GM19023 (cell line): Measurements from ENCODE around the gene NVL.
A peak's percentile ranks its signal among the peaks of the same experiment; 100 is the strongest.
"Not testable (repeated sequence)": the region's sequence is repeated elsewhere in the genome, so short reads cannot be mapped to it uniquely, and the experiment has no call there.

Experiments
- ATAC-seq: cut with Tn5 transposase; IDR thresholded peaks from one replicate; pipeline ENCODE4 v1.9.1; 2021; ENCODE audit warnings: mild to moderate bottlenecking, moderate library complexity; ENCODE audit not compliant: unreplicated experiment

The NVL gene

DNA sequence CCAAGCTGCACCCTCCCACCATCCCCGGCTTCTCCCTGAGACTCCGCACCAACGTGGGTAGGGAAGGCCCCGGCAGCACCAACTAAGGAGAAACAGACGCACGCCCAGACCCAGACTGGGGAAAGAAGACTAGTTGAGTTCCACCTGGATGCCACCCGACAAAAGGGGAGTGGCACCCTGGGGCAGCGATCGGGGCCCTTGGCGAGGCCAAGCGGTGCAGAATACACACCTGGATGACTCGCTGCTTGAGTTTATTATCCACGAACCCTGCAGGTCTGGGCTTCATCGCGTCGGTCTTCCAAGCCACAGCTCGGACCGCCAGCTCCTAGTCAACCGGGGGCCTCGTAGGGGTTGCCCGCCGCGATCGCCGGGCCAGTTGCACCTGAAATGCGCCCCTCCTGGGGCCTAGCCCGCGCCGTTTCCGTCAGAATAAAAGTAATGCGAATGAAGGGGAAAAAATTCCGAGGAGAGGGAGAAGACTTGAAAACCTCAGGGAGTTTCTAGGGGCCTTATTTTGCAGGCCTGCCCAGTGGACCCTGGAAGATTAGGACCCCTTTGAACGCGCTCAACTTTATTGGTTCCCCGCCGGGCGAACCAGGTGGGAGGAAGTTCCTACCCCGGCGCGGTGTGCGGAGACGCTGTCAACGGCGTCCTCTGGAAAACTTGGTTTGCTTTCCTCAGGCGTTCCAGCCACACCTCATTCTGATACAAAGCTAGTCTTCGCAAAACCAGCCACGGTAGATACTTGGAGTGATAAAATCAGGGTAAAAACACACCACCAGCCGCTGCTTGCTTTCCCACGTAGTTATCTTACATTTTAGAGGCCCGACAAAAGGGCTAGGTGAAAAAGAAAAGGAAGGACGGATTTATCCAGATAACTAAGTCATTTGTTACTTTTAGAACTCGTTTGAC, at the start of gene NVL:
NVL (minus strand) TSS at position 331 of the 912 bp plus-strand sequence; CDS start at position 286, 45 bp downstream.
- peak; percentile 86 for ATAC-seq

DNA sequence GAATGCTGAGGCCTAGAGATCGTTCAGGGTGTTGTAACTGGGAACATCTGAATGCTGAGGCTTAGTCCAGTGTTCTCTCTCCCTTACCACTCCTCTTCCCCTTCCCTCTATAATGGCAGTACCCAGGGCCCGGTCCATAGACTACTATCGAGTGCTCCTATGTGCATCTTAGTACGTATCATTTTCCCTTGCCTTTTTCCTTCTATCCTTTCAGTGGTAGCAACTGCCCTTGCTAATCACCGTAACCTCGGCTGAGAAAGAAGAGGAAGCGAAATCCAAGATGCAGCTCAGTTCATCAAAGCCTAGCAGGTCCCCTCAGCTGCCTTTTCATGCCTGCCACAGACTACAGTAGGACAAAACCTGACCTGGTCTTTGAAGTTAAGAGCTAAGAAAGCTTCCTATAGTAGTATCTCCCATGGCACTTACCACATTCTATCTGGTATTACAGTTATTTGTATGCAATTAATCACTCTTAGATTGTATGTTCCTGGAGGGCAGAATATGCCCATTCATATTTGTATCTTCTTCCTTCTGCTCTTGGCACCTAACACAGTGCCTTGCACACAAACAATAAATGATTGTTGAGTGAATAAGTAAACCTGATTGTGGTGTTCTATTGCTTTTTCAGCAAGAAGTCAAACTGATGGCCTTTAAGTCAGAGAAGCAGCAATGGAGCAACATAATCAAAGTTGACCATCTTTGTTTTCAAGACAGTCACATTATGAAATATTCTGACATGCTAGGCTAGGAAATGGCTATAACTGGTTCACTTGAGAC, 49.1 kb upstream of the NVL start:
- ATAC-seq, result peak; percentile 43

DNA sequence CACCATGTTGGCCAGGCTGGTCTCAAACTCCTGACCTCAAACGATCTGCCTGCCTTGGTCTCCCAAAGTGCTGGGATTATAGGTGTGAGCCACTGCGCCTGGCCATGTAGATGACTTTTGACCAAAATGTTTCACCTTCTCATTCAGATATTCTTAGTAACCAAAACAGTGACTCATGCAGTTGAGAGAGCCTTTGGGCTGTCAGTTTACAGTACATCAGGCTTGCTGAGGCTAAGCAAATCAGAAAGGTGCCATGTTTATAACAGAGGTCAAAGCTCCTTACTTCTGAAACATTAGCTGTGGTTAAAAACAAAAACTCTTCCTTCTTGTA, 47.7 kb upstream of the NVL start:
- peak; percentile 54 for ATAC-seq

- no peak for ATAC-seq
Measured at GRCh38 chr1:224375059-224375458, 45.1 kb upstream of the NVL start.

DNA sequence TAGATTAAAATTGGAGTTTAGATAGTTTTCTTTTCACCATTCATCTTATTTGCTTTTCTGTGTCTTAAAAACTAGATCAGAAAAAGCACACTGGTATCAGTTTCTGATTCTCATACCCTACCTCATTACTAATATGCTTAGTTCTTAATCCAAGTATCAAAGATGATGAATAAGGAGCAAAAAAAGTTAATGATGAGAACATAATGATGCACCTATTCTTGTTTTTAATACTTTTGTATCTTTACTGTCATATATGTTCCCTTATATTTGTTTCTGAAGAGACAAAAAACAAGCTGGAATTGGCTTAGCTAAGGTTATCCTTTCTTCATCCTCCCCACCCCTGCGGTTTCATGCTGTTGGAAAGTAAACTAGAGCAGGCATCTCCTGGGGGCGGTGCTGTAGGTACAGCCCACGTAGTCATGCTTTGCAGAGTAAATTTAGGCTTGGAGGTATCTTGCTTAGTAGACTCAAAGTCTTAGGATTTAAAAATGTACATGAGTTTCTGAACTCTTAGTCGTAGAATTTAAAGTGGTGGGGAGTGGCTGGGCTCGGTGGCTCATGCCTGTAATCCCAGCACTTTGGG, 43.1 kb upstream of the NVL start:
- ATAC-seq, result no peak

GRCh38 chr1:224368409-224368808, 38.4 kb upstream of the NVL start:
- ATAC-seq, result peak; percentile 77

DNA sequence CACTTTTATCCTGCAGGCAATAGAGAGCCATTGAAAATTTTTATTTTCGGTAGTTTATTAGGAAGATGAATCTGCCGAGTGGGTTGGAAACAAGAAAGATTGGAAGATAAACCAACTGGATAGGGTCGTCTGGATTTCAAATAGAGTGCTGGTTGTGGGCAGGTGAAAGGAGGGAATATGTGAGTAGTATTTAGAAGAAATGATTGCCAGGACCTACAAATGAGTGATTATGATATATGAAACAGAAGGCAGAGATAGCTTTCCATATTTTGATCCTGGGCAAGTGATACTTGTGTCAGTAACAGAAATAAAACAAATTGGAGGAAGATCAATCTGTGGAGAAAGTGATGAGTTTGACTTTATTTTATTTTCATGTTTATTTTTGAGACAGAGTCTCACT, 29.2 kb upstream of the NVL start:
- ATAC-seq, result no peak

DNA sequence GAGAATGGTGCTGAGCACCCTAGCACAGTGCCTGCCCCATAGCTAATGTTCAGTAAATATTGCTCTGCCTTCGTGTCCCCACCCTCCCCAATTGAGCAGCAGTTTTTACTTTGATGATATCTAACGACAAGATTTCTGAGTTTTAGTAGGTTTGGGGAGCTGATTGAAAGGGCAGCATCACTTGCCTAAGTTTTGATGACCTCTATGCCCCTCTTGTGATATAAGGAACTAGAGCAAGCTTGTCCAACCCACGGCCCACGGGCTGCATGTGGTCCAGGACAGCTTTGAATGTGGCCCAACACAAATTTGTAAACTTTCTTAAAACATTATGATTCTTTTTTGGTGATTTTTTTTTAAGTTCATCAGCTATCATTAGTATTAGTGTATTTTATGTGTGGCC, 28.3 kb upstream of the NVL start:
- no peak for ATAC-seq

GRCh38 chr1:224357626-224358124, 27.7 kb upstream of the NVL start:
- no peak for ATAC-seq

- ATAC-seq, result peak; percentile 99
Measured at GRCh38 chr1:224356685-224357625, 27.0 kb upstream of the NVL start, which contains the start of gene CNIH4. TSS of gene CNIH4 (plus strand) at chr1:224356879. CDS start at chr1:224356925, 46 bp downstream.

- ATAC-seq, result no peak
Measured at GRCh38 chr1:224353975-224354925, 24.3 kb upstream of the NVL start.

DNA sequence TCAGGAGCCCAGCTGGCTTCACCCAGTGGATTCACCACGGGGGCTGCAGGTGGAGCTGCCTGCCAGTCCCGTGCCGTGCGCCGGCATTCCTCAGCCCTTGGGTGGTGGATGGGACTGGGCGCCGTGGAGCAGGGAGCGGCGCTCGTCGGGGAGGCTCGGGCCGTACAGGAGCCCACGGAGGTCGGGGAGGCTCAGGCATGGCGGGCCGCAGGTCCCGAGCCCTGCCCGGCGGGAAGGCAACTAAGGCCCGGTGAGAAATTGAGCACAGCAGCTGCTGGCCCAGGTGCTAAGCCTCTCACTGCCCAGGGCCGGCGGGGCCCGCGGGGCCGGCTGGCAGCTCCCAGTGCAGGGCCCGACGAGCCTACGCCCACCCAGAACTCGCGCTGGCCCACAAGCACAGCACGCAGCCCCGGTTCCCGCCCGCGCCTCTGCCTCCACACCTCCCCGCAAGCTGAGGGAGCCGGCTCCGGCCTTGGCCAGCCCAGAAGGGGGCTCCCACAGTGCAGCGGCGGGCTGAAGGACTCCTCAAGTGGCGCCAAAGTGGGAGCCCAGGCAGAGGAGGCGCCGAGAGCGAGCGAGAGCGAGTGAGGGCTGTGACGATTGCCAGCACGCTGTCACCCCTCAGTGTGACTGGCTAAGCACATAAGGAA, 22.6 kb upstream of the NVL start:
- ATAC-seq, result not testable (repeated sequence)

- ATAC-seq, result not testable (repeated sequence)
Measured at GRCh38 chr1:224349716-224350115, 19.7 kb upstream of the NVL start.

DNA sequence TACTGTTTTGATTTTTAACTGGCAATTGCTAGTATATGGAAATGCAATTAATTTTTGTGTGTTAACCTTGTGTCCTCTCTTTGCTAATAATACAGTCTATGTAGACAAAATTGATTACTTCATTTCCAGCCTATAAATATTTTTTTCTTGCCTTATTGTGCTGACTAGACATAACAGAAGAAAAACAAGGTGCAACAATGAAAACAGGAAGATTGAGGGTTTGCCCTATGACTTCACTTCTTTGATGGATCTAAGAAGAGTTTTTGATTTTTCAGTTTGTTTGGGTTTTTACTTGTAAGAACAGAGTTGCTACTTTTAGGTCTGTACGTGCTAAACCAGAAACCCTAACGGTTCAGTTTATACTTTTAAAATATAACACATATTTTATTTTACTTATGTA, 18.2 kb upstream of the NVL start:
- no peak for ATAC-seq

DNA sequence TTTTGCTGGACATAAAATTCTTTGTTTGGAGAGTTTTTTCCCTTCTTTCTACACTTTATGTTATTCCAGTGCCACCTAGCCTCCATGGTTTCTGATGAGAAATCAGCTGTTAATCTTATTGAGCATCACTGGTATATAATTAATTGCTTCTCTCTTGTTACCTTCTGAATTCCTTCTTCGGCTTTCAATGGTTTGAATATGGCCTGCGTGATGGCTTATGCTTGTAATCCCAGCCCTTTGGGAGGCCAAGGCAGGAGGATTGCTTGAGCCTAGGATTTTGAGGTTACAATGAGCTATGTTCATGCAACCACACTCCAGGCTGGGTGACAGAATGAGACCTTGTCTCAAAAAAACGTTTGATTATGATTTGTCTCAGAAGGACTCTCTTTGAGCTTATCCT, 13.7 kb upstream of the NVL start:
- no peak for ATAC-seq

DNA sequence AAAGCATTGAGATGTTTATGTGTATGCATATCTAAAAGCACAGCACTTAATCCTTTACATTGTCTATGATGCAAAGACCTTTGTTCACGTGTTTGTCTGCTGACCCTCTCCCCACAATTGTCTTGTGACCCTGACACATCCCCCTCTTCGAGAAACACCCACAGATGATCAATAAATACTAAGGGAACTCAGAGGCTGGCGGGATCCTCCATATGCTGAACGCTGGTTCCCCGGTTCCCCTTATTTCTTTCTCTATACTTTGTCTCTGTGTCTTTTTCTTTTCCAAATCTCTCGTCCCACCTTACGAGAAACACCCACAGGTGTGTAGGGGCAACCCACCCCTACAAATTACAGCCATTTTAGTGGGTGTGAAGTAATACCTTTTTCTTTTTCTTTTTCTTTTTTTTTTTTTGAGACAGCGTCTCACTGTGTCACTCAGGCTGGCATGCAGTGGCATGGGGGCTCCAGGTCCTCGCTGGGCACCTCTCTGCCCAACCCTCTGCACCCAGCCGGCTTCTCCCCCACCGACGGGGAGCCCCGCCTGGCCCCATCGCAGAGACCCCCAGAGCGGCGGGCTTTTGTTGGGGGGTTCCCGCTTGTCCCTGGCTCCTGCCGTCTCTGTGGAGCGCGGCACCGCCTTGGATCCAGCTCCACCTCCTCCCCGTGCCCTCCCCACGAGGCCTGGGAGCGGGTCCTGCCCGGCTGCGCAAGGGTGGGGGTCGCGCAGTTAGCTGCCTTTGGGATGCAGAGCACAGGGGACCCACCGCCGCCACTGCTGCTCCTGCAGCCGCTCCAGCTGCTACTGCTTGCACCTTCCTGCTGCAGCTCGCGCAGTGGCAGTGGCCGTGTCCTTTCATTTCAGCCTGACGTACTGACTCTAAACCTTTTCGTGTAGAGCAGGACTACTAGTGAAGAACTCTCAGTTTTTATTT, 10.7 kb upstream of the NVL start:
- ATAC-seq, result peak; percentile 87

- no peak for ATAC-seq
Measured at GRCh38 chr1:224339442-224340033, 9.6 kb upstream of the NVL start.
